Right lobe of liver (tissue), 4 donors: Measurements from ENCODE around the gene FAM3C.

ENCODE experiments used
- POLR2A ChIP-seq: fragments of 450-650 bp; IDR thresholded peaks from one replicate; pipeline ENCODE4 v1.6.1; 2017; ENCODE audit warnings: antibody characterized with exemption, mild to moderate bottlenecking
- TF ChIP-seq, protein P1 (sequence below), 4 donors: fragments of 200-600 bp in 3 of 4; fragments of 450-650 bp in 1 of 4; IDR thresholded peaks; one replicate each; pipeline versions ENCODE4 v1.5.1 to v1.8.0; 2016 to 2022; ENCODE audit warnings: antibody characterized with exemption in 4 of 4, mild to moderate bottlenecking in 2 of 4
- donor health status: DM: no; HTN: no; CAD: no.
- donor health status: DM: no; HTN: no; CAD: no.
- donor health status: DM: no; HTN: yes; CAD: no.

- TF ChIP-seq, protein P1, sequence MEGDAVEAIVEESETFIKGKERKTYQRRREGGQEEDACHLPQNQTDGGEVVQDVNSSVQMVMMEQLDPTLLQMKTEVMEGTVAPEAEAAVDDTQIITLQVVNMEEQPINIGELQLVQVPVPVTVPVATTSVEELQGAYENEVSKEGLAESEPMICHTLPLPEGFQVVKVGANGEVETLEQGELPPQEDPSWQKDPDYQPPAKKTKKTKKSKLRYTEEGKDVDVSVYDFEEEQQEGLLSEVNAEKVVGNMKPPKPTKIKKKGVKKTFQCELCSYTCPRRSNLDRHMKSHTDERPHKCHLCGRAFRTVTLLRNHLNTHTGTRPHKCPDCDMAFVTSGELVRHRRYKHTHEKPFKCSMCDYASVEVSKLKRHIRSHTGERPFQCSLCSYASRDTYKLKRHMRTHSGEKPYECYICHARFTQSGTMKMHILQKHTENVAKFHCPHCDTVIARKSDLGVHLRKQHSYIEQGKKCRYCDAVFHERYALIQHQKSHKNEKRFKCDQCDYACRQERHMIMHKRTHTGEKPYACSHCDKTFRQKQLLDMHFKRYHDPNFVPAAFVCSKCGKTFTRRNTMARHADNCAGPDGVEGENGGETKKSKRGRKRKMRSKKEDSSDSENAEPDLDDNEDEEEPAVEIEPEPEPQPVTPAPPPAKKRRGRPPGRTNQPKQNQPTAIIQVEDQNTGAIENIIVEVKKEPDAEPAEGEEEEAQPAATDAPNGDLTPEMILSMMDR (IDR thresholded peaks at IDR 0.05): no peak
- no peak for TF ChIP-seq POLR2A
Observed at GRCh38 chr7:121369462-121369861, 26.6 kb downstream of the FAM3C start.
